ENCODE data around the gene TEX13C.
"Not testable (repeated sequence)": the region's sequence is repeated elsewhere in the genome, so short reads cannot be mapped to it uniquely, and the experiment has no call there.

TEX13C gene

DNA sequence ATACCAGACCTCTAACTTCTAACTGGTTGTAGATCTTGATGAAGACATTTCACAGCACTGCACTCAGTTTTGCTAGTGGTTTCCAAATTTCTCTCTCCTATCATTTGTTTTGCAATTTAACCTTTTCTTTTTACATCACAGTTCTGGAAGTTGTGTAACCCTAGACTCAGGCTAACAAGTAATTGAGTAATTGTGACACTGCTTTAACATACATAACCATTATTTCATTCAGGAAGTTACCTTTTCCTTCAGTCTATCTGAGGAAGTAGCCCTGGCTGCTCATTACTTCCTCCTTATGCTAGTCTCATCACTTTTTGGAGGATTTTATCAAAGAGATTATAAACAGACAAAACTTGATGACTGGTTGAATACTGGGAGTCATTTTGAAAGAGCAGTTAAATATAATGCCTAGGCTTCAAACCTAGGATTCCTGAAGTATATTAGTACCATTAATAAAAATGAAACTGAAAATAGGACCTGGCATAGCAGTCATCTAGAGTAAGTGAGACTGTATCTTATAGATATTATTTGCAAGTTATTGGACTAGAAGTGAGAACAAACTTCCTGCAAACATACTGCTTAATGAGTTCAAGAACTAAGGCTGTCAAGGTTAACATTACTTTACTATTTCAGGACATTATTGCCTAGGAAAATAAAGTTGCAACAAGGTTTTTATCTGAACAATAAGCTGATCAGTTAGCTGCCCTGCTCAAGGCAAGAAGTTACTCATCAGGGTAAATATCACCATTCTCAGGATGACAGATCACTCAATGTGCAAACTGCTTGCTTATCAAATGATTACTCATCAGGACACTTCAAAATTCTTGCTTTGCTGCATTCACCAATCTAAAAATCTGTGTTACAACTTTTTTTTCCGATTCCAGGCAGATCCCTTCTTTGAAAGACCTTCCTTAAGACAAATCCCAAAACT, 25.6 kb upstream of the TEX13C start:
- Histone ChIP-seq H3K4me3 (no peak overlapping the region), H3K27ac (no peak overlapping the region)
- TF ChIP-seq, protein P1, sequence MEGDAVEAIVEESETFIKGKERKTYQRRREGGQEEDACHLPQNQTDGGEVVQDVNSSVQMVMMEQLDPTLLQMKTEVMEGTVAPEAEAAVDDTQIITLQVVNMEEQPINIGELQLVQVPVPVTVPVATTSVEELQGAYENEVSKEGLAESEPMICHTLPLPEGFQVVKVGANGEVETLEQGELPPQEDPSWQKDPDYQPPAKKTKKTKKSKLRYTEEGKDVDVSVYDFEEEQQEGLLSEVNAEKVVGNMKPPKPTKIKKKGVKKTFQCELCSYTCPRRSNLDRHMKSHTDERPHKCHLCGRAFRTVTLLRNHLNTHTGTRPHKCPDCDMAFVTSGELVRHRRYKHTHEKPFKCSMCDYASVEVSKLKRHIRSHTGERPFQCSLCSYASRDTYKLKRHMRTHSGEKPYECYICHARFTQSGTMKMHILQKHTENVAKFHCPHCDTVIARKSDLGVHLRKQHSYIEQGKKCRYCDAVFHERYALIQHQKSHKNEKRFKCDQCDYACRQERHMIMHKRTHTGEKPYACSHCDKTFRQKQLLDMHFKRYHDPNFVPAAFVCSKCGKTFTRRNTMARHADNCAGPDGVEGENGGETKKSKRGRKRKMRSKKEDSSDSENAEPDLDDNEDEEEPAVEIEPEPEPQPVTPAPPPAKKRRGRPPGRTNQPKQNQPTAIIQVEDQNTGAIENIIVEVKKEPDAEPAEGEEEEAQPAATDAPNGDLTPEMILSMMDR (IDR thresholded peaks at IDR 0.05): no peak
- DNase-seq (ENCODE audit: low spot score): no peak

DNA sequence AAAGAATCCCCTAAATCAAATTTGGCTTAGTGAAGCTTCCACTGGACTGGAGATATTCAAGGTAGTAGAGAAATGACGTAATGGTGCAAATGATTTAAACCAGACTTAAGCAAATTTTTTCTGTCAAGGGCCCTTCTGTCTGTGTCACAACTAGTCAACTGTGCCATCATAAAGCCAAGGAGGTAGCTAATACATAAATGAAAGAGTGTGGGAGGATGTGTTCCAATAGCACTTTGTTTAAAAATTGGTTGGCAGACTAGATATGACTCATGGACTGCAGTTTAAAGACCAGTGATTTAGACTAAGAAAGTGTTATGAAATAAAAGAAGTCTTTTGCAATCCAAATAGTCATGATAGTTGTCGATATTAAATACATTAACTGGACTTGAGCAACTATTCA, 24.3 kb upstream of the TEX13C start:
- TF ChIP-seq, protein P1 (IDR thresholded peaks at IDR 0.05): no peak
- DNase-seq (ENCODE audit: low spot score): no peak
- no peak overlapping the region for H3K4me3 ChIP-seq
- H3K27ac ChIP-seq: no peak overlapping the region

DNA sequence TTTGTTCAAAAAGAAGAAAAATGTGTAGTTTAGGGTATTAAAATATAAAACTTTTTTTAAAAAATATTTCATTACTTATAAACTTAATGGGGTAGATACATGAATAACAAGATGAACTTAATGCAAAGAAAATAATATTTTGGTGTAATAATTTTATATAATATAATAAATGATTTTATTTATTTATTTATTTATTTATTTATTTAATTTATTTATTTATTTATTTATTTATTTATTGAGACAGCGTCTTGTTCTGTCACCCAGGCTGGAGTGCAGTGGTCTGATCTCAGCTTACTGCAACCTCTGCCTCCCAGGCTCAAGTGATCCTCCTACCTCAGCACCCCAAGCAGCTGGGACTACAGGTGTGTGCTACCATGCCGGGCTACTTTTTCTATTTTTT, 20.8 kb upstream of the TEX13C start:
- no peak for DNase-seq (ENCODE audit: low spot score)
- TF ChIP-seq, protein P1 (IDR thresholded peaks at IDR 0.05): no peak
- Histone ChIP-seq H3K4me3 (no peak overlapping the region), H3K27ac (no peak overlapping the region)

DNA sequence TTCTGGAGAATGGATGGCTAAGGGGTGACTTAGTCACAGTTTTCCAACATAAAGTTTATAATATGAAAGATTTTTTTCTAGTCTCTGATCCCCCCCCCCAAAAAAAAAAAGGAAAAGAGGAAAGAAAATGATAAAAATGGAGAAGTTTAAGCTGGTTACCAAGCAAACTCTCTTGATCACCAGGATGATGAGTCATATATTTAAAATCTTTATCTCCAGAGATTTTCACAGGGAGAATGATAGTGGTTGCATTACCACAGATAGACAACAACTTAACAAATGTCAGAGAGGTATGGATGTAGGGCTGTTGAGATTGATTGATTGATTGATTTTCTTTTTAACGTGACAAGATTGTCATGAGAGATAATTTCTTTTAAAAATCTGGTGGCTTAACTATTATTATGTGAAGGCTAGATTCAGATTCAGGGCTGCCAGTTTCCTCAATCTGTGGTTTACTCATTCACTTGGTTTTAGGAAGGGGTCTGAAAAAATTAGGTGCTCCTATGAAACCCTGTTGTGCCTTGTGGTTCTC, 13.3 kb upstream of the TEX13C start:
- no peak for DNase-seq (ENCODE audit: low spot score)
- Histone ChIP-seq H3K27ac (no peak overlapping the region), H3K4me3 (no peak overlapping the region)
- TF ChIP-seq, protein P1 (IDR thresholded peaks at IDR 0.05): no peak

DNA sequence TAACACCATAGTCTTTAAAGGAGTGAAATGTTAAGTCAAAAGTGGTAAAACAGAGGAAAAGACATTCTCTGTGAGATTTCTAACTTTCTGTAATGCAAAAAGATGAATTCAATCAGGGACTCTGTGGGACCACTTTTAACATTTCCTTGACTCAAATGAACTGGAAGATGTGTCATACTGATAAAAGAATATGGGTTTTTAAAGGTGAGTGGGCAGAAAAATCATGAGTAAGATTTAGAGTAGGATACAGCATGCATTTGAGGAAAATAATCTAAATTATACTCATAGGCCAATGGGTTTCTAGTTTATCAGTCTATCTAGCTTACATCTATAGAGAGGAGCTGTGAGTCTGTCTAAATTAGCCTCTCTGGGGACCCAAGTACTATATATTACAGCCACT, 11.0 kb upstream of the TEX13C start:
- DNase-seq (ENCODE audit: low spot score): no peak
- H3K4me3 ChIP-seq: no peak overlapping the region
- TF ChIP-seq, protein P1 (IDR thresholded peaks at IDR 0.05): no peak
- H3K27ac ChIP-seq: no peak overlapping the region

DNA sequence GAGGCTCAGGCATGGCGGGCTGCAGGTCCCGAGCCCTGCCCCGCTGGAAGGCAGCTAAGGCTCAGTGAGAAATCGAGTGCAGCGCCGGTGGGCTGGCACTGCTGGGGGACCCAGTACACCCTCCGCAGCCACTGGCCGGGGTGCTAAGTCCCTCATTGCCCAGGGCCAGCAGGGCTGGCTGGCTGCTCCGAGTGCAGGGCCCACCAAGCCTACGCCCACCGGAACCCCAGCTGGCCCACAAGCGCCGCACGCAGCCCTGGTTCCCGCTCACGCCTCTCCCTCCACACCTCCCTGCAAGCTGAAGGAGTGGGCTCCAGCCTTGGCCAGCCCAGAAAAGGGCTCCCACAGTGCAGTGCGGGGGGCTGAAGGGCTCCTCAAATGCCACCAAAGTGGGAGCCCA, 505 bp upstream of the TEX13C start:
- H3K27ac ChIP-seq; DNase-seq (ENCODE audit: low spot score); H3K4me3 ChIP-seq: not testable (repeated sequence)

DNA sequence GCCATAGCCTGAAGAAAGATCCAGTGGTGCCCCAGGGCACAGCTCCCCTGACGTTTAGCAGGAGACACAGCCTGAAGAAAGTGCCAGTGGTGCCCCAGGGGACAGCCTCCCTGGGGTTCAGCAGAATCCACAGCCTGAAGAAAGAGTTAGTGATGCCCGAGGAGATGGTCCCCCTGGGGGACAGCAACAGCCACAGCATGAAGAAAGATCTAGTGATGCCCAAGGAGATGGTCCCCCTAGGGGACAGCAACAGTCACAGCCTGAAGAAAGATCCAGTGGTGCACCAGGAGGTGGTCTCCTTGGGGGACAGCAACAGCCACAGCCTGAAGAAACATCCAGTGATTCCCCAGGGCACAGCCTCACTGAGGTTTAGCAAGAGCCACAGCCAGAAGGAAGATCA, 2.8 kb downstream of the TEX13C start:
- no peak for DNase-seq (ENCODE audit: low spot score)
- Histone ChIP-seq H3K27ac (no peak overlapping the region), H3K4me3 (no peak overlapping the region)
- TF ChIP-seq, protein P1 (IDR thresholded peaks at IDR 0.05): no peak
